ENCODE measurements around the gene GJA3.

GJA3 gene

DNA sequence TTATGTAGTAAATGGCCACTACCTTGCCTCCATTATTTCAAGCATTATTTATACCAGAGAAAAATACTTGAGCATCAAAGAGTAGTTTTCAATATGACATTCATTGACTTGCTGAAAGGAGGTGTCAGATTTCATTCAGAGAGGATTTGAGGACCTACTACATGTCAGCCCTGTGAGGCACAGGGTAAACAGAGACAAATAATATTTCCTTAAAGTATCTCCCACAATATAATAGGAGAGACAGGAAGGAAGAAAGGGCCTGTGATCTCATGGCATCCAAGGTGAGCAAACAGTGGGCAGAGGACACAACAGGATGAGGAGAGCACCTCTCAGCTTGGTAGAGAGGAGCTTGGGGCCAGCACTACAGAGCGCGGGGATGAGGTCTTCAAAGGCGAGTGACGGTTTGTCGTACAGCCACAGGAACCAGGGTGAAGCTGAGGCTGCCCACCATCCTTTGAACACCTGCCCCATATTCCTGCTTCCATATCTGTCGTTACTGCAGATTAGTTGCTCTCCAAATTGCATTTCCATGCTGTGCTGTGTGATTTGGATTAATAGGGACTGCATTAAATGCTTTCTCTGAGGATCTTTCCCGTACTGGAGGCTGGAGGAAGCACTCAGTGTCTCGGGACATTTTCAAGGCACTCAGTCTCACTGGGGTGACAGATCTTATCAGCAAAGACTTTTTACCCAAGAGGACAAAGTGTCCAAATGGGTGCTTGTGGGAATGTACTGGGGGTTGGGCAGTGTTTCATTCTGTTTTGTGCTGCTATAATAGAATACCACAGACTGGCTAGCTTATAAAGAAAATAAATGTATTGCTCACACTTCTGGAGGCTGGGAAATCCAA is 59.2 kb downstream of the GJA3 start:
- Histone ChIP-seq H3K9ac (ENCODE audit: low read length) (no peak overlapping the region), H3K36me3 (replicated peaks; ENCODE audit: low read depth, low read length) (no peaks in the 10 kb centered on the region), H3K27me3 (ENCODE audit: low read depth, low read length) (peaks cover 22% of the 10 kb centered on the region), H2AFZ (ENCODE audit: low read depth, low read length) (no peak overlapping the region), H3K4me1 (ENCODE audit: low read length) (no peaks in the 10 kb centered on the region), H4K20me1 (ENCODE audit: insufficient read depth, low read length) (no peaks in the 10 kb centered on the region), H3K9me3 (ENCODE audit: insufficient read depth, low read length) (no peaks in the 10 kb centered on the region), H3K4me2 (ENCODE audit: low read length) (no peak overlapping the region), H3K4me3 (ENCODE audit: low read length) (no peak overlapping the region), H3K27ac (ENCODE audit: low read length) (no peak overlapping the region), H3K79me2 (ENCODE audit: low read length) (no peaks in the 10 kb centered on the region)
- no peak for TF ChIP-seq EZH2phosphoT487 (IDR thresholded peaks at IDR 0.05; ENCODE audit: low read depth)
- TF ChIP-seq, protein P1, sequence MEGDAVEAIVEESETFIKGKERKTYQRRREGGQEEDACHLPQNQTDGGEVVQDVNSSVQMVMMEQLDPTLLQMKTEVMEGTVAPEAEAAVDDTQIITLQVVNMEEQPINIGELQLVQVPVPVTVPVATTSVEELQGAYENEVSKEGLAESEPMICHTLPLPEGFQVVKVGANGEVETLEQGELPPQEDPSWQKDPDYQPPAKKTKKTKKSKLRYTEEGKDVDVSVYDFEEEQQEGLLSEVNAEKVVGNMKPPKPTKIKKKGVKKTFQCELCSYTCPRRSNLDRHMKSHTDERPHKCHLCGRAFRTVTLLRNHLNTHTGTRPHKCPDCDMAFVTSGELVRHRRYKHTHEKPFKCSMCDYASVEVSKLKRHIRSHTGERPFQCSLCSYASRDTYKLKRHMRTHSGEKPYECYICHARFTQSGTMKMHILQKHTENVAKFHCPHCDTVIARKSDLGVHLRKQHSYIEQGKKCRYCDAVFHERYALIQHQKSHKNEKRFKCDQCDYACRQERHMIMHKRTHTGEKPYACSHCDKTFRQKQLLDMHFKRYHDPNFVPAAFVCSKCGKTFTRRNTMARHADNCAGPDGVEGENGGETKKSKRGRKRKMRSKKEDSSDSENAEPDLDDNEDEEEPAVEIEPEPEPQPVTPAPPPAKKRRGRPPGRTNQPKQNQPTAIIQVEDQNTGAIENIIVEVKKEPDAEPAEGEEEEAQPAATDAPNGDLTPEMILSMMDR (IDR thresholded peaks at IDR 0.05; ENCODE audit: low read depth, low read length) = no peak

DNA sequence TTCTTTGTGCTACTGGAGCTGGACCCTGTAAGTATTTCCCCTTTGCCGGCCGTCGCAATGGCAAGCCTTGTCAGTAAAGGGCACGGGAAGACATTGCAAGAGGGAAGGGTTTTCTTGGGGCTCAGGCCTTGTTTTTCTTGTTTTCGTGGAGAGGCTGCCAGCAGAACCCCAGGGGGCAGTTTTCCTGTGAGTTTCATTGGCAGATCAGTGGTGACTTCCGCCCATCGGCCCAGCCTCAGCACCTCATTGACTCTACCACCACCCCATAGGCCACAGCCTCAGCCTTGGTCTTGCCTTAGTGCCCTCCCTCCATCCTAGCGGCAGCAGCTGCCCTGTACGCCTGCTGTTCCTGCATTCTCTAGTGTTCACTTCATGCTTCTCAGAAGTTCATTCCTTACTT is 61.5 kb downstream of the GJA3 start:
- Histone ChIP-seq H4K20me1 (ENCODE audit: insufficient read depth, low read length) (no peaks in the 10 kb centered on the region), H3K9ac (ENCODE audit: low read length) (no peak overlapping the region), H3K4me2 (ENCODE audit: low read length) (no peak overlapping the region), H3K4me3 (ENCODE audit: low read length) (no peak overlapping the region), H3K4me1 (ENCODE audit: low read length) (no peaks in the 10 kb centered on the region), H3K36me3 (replicated peaks; ENCODE audit: low read depth, low read length) (no peaks in the 10 kb centered on the region), H3K27ac (ENCODE audit: low read length) (no peak overlapping the region), H3K27me3 (ENCODE audit: low read depth, low read length) (peaks cover 20% of the 10 kb centered on the region), H3K79me2 (ENCODE audit: low read length) (no peaks in the 10 kb centered on the region), H3K9me3 (ENCODE audit: insufficient read depth, low read length) (no peaks in the 10 kb centered on the region), H2AFZ (ENCODE audit: low read depth, low read length) (no peak overlapping the region)
- TF ChIP-seq EZH2phosphoT487 (IDR thresholded peaks at IDR 0.05; ENCODE audit: low read depth) = no peak
- TF ChIP-seq, protein P1 (IDR thresholded peaks at IDR 0.05; ENCODE audit: low read depth, low read length) = no peak

DNA sequence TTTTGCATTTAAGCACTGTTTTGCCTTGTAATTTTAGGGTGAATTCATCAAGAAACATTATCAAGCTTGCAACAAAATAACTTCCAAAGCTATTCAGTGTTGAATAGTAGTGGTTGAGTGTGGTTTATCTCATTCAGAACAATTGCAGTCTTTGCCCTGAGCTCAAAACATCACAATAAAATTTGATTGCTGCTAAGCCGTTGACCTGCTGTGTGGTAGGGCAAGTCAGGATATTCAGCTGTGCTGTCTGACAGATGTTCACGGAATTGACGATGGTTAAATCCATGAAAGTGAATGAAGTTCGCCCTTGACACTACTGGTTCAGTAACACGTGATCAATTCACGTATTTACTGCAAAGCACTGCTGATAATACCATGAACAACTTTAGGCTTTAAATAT is 66.9 kb downstream of the GJA3 start:
- 0 out of 2 replicates have a peak, but pooled peaks cover 3% of the 10 kb centered on the region for H3K27me3 ChIP-seq (ENCODE audit: low read depth, low read length)
- H3K4me2 ChIP-seq (ENCODE audit: low read length) = no peak overlapping the region
- H3K9me3 ChIP-seq (ENCODE audit: insufficient read depth, low read length) = no peaks in the 10 kb centered on the region
- no peak overlapping the region for H3K9ac ChIP-seq (ENCODE audit: low read length)
- no peaks in the 10 kb centered on the region for H3K4me1 ChIP-seq (ENCODE audit: low read length)
- no peak for TF ChIP-seq EZH2phosphoT487 (IDR thresholded peaks at IDR 0.05; ENCODE audit: low read depth)
- TF ChIP-seq, protein P1 (IDR thresholded peaks at IDR 0.05; ENCODE audit: low read depth, low read length) = no peak
- H3K27ac ChIP-seq (ENCODE audit: low read length) = no peak overlapping the region
- H3K4me3 ChIP-seq (ENCODE audit: low read length) = no peak overlapping the region
- no peaks in the 10 kb centered on the region for H3K79me2 ChIP-seq (ENCODE audit: low read length)
- H2AFZ ChIP-seq (ENCODE audit: low read depth, low read length) = no peak overlapping the region
- no peaks in the 10 kb centered on the region for H4K20me1 ChIP-seq (ENCODE audit: insufficient read depth, low read length)
- peaks cover 6% of the 10 kb centered on the region for H3K36me3 ChIP-seq (replicated peaks; ENCODE audit: low read depth, low read length)

DNA sequence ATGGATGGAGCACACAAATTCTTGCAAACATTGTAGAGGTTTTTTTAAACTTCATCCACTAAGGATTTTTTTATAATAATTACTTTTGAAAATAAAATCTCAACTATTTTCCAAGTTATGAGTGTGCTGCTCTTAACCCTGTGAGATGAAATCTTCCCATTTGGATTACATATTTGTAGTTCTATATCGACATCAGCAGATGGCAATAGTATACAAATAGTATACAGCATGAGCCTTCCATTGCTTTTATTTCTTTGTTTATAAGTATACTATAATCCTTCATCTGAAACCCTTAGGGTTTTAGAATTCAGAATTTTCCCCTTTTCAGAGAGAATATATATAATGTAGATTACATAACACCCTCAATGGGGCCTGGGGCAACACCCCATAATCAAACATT is 70.5 kb downstream of the GJA3 start:
- H3K27me3 ChIP-seq (ENCODE audit: low read depth, low read length) = no peaks in the 10 kb centered on the region
- no peaks in the 10 kb centered on the region for H3K79me2 ChIP-seq (ENCODE audit: low read length)
- H4K20me1 ChIP-seq (ENCODE audit: insufficient read depth, low read length) = no peaks in the 10 kb centered on the region
- no peak overlapping the region for H3K9ac ChIP-seq (ENCODE audit: low read length)
- H2AFZ ChIP-seq (ENCODE audit: low read depth, low read length) = no peak overlapping the region
- H3K4me2 ChIP-seq (ENCODE audit: low read length) = no peak overlapping the region
- TF ChIP-seq EZH2phosphoT487 (IDR thresholded peaks at IDR 0.05; ENCODE audit: low read depth) = no peak
- TF ChIP-seq, protein P1 (IDR thresholded peaks at IDR 0.05; ENCODE audit: low read depth, low read length) = no peak; the same call in 1 of the 2 replicates
- no peaks in the 10 kb centered on the region for H3K9me3 ChIP-seq (ENCODE audit: insufficient read depth, low read length)
- H3K4me1 ChIP-seq (ENCODE audit: low read length) = no peaks in the 10 kb centered on the region
- peaks cover 25% of the 10 kb centered on the region for H3K36me3 ChIP-seq (replicated peaks; ENCODE audit: low read depth, low read length)
- no peak overlapping the region for H3K27ac ChIP-seq (ENCODE audit: low read length)
- no peak overlapping the region for H3K4me3 ChIP-seq (ENCODE audit: low read length)

Data from OCI-LY3 (cell line).